Sigmoid colon (tissue), 3 donors: Measurements from ENCODE around the gene JPT2.

Experiments used
- CTCF ChIP-seq, 4 experiments: fragments of 450-650 bp in 3 of 4; fragments of 200-600 bp in 1 of 4; IDR thresholded peaks; one replicate each; pipeline ENCODE4 v1.5.1; 2016 to 2019; ENCODE audit warnings: antibody characterized with exemption in 4 of 4, mild to moderate bottlenecking in 3 of 4, moderate library complexity in 2 of 4
- POLR2A ChIP-seq, 2 donors: fragments of 450-650 bp; IDR thresholded peaks; one replicate each; pipeline ENCODE4 v1.6.1; 2016; ENCODE audit warnings: antibody characterized with exemption in 2 of 2, mild to moderate bottlenecking in 2 of 2, moderate library complexity in 2 of 2

DNA sequence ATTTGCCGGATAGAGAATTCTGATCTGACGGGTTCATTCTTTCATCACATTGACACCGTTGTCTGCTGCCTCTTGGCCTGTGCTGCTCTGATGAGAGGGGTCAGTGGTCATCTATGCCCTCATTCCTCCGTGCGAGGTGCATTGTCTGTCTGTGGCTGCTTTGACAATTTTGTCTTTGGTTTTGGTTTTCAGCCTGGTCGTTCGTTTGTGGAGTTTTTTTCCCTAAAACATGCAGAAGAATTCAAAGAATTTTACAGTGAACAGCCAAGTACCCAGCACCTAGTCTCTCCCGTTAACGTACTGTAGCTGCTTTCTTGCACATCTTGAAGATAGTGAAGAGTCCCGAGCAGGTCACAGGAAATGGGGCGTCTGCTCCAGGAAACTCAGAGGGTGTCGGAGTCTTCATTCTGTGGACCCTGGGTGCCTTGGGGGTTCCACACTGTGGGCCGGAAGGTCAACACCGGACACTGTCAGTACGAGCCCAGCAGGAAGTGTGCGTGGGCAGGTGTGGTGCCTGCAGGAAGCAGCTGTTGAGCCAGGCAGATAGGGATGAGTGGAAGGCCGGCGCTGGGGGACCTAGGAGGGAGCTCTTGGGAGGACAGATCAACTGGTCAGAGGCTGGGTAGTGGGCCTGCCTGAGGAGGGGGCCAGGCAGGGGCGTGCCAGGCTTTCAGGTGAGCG lies 37.7 kb upstream of the JPT2 start:
- TF ChIP-seq CTCF (IDR thresholded peaks at IDR 0.05) (no peak), POLR2A (IDR thresholded peaks at IDR 0.05) (no peak)
